HG02981 (cell line): ENCODE measurements around the gene DAP.
"Not testable (repeated sequence)": the region's sequence is repeated elsewhere in the genome, so short reads cannot be mapped to it uniquely, and the experiment has no call there.

ENCODE experiments used
- ATAC-seq: cut with Tn5 transposase; IDR thresholded peaks from one replicate; pipeline ENCODE4 v1.9.1; 2021; ENCODE audit warnings: mild to moderate bottlenecking, moderate library complexity; ENCODE audit not compliant: unreplicated experiment

DAP gene

DNA sequence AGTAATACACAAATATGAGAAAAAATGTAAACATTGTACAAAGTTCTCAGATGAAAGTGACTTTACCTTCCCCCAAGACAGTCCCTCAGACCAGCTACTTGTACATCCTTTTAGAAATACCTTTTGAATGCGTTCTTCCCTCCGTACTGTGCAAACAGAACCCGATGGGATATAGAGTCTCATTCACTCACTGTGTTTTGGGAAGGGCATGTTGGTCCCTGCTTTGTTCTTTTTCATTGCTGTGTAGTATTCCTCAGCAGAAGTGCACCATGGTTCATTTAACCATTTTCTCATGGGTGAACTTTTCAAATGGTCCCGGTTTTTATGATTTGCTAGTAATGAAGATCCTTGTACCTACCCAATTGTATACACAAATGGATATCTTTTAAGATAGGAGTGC lies 102.8 kb downstream of the DAP start:
- no peak for ATAC-seq

DNA sequence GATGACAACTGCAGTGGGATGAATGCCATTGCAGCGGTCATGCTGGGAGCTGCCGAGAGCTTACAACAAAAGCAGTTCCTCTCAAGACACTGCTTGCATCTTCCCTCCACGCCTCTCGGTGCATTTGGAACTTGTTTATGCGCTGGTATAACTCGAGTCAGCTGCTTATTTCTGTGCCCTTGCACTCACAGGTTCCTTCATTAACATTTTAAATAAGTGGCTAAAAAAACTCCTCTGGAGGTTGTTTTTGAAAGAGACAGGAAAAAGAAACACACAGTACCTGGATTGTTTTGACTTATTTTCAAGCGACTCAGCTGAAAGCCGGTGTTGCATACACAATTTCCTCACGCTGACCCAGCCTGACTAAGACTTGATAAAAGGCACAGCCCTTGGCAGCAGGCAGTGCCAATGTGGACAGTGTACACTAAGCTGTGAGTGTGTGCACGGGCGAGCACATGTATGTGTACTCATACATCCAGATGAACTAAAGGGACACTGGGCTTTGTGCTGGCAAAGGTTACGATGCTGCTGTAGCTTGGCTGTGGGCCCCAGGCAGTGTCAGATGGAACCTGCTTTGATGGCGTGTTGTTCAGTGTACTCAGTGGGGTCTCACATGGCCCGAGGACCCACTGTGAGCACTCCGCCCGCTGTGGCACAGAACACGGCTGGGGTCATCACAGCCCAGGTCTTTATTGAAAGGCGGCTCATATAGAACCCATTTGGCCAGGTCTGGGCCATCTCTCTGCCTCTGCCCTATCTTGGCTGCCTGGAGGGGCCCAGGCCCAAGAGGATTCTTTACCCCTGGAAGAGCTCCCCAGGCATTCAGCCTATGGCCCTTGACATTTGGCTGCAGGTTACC lies 104.8 kb downstream of the DAP start:
- no peak for ATAC-seq

DNA sequence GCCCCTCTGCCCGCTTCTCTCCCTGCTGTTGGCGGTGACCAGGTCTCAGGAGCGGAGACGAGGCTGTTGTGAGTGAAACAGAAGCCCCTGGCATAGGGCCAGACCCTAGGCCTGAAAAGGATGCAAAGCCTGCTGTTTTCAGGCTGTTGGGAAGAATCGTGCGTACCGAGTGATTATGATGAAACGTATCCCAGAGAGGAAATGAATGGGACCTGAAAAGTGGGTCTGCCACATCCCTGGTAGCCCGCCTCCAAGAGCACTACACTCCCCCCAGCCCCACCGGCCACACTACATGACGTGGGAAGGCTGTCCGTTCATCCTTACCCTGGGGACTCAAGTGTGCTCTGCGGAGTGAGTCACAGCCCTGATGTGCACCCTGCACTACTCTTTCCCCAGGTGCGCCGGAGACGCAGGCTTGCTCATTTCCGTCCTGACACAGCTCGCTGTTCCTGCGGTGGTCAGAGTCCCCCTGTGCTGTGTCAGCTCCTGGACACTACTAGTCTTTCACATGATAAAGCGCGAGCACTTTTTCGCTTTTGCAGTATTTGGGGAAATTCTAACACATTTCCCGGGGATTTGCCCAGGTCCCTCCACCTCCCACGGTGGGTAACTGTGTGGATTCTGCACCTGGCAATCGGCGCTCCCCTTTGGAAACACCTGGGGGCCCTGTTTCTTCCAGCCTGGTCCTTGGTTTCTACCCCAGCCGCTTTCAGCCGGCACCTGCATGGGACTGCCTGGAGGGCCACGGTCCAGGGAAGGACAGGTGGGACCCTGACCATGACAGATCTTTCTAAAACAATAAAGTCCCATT lies 105.7 kb downstream of the DAP start:
- no peak for ATAC-seq

DNA sequence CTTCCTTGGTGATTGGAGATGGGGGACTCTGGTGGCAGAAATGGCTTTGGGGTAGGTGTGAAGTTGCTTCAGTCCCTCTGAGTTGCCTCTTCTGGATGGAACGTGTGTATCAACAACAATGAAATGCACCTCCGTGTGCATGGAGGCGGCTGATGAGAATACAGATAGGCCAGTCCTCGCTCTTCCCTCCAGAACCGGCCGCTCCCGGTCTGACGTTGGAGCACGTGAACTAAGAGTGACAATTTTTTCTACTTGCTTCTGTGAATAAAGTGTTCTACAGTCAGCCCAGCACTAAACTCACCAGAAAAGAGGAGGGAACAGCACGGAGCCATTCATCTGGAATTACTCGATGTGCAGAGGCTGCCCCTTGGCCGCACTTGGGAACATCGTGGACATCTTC lies 106.5 kb downstream of the DAP start:
- ATAC-seq, result no peak

DNA sequence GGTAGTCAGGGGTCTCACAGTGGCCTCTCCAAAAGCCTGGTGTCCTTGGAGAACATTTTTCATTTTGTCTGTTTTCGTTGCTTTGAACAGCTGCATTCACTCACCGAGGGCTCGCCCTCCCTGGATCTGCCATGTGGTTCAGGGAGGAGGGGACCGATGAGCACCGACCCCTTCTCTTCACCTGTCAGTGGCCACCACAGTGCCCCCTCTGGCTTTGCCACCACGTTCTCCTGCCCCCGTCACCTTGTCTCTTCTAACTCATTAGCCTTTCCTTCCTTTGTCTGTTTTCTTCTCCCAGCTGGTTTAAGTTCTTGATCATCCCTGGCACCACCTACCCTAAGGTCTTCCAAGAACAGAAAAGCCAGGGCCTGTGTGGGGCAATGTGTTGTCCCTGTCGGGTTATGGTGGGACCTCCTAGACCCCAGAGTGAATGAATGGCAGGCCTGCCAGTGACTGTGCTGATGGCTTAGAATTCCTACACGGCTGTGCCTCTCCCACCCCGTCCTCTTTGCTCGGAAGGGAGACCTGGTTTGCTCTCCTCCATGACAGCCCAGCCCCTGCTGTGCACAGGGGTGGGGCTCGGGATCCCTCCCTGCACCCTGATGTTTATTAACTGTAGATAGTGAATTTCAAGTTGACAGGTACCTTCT lies 107.2 kb downstream of the DAP start:
- ATAC-seq, result no peak

DNA sequence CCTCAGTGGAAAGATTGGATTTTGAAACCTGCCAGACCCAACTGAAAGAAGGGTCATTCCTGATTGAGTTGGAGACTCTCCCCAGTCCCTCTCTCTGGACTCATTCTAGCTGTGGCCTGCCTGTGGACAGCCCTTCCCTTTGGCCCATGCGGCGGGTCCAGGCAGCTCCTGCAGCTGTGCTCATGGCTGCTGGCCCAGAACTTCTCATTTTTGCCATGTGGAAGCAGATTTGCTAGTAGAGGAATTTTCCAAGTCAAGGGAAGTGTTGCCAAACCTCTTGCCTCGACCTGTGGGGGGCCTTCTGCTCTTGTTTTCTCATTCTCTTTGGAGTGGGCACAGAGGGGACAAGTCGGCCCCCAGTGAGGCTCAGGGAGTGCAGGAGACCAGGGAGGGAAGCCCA lies 108.0 kb downstream of the DAP start:
- no peak for ATAC-seq

DNA sequence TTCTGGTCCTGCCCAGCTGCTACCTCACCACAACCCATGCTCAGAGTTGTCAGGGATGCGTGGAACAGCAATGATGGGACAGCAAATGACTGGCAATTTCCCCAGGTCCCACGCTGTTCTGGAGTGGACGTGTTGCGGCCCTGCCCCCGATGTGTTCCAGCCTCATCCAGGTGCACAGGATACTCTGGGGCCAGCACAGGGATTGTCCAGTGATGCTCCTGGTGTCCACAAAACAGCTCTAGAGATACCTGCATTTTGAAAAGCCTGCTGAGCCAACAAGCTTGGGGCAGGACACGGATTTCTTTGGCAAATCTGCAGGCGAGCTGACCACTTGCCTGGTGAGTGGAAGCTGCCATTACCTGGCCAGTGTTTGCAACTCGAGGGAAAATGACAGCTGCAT lies 108.4 kb downstream of the DAP start:
- ATAC-seq, result no peak

DNA sequence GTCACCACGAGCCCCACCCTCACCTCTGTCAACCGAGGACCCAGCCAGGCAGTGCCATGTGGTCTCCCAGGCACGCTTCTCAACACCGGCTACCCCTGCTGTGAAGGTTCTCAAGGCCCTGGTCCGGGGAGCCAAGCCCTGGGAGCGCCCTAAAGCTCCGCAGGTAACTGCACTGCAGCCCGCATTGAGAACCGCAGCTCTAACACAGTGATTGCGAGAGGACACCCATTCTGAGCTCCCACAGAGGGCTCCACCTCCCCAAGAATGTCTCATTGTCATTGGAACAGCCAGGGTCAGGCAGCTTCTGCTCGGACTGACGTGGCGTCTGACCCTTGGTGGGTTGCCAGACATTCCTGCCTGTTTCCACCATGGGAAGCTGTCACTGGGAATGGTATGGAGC lies 108.9 kb downstream of the DAP start:
- ATAC-seq, result no peak

DNA sequence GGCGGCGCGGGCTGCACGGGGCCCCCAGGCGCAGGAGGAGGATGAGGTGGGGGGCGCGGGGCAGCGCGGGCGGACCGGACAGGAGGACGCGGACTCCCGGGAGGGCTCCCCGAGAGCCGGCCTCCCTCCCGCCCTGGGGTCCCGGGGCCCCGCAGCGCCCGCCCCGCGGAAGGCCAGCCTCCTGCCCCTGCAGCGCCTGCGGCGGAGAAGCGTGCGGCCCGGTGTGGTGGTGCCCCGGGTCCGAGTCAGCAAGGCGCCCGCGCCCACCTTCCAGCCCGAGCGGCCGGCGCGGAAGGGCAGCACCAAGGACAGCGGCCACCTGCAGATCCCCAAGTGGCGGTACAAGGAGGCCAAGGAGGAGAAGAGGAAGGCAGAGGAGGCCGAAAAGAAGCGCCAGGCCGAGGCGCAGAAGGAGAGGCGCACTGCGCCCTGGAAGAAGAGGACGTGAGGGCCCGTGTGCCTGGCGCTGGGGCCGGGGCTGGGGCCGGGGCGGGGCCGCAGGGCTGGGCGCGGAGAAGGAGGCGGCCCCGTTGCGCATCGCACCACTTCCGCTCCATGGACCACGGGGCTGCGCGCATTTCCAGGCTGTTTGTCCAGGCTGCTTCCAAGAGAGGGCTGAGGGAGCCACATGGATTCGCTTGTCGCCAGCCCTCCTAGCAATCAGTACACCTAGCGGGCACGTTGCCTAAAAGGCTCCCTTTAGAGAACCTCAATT lies 111.2 kb downstream of the DAP start:
- ATAC-seq, result no peak

DNA sequence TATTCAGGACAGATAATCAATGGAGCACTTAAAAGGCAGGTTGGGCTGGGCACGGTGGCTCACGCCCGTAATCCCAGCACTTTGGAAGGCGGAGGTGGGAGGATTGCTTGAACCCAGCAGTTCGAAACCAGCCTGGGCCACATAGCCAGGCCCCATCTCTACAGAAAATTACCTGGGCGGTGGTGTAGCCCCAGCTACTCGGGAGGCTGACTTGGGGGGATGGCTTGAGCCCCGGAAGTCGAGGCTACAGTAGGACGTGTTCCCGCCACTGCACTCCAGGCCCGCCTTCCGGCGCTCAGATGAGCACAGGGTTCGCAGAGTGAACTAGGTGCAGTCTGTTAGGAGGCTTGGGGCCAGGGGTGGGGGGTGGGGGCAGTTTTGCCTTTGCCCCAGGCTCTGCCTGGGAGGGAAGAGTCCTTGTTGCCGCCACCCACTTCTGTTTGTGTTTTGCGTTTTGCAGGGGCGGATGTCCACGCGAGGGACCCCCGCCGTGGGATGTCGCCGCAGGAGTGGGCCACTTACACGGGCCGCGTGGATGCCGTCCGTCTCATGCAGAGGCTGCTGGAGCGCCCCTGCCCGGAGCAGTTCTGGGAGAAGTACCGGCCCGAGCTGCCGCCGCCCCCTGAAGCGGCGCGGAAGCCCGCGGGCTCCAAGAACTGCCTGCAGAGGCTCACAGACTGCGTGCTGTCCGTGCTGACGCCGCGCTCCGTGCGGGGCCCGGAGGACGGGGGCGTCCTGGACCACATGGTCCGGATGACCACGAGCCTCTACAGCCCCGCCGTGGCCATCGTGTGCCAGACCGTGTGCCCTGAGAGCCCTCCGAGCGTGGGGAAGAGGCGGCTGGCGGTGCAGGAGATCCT lies 112.0 kb downstream of the DAP start:
- no peak for ATAC-seq

DNA sequence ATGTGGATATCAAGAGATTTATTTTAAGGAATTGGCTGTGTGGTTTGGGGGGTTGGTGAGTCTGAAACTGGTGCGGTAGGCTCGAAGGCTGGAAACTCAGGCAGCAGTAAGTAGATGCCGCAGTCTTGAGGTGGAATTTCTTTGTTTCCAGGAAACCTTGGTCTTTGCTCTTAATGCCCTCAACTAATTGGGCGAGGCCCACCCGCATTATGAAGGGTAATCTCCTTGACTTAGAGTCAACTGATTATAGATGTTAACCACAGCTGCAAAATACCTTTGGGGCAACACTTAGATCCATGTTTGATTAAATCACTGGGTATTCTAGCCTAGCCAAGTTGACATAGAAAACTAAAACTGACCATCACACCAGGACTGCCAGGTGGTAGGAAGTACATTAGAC lies 113.4 kb downstream of the DAP start:
- no peak for ATAC-seq

DNA sequence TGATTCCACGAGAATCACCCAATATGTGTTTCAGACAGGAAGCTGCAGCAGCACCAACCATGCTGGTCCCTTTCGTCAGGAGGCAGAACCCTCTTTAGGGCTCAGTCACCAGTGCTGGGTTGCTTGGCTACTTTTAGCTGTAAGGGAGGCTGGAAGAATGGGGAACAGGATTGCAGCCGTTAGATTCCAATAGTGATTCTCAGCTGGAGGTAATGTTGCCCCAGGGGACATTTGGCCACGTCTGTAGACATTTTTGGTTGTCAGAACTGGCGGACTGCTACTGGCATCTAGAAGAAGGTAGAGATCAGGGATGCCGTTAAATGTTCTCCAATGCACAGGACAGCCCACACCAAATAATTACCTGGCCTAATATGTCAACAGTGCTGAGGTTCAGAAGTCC lies 115.4 kb downstream of the DAP start:
- ATAC-seq, result no peak

DNA sequence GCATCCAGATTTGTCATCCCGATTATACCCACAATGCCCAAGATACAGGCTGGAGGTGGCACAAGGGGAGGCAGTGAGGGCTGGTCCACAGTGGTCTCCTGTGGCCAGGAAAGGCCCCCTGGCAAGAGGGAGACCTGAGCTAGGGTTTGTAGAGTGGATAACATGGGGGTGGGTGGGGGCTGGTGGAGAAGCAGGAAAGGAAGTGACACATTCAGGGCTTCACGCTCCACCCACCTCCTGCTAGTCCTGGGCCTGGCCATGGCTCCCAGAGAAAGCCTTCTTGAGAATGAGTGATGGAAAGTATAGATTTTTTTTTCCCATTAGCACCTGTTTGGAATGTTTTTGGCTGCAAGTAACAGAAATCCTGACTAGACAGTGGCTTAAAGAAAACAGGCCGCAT lies 115.9 kb downstream of the DAP start:
- ATAC-seq, result no peak

DNA sequence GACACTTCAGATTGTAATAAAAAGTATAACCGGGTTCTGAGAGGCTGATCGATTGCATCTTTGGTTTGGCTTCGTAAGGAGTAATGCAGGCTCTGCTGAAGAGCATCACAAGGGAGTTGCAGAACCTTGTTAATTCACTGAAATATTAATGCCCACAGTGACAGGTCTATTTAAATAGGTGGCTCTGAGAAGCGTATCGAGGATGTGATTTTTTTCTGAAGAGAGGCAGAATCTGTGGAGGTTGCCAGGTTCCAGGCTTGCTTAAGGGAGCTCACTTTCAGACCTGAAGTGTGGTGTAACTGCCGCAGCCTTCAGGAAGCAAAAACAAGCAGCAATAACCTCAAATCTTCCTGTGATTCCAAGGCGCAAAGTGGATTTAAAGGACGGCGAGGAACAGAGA lies 116.8 kb downstream of the DAP start:
- no peak for ATAC-seq

DNA sequence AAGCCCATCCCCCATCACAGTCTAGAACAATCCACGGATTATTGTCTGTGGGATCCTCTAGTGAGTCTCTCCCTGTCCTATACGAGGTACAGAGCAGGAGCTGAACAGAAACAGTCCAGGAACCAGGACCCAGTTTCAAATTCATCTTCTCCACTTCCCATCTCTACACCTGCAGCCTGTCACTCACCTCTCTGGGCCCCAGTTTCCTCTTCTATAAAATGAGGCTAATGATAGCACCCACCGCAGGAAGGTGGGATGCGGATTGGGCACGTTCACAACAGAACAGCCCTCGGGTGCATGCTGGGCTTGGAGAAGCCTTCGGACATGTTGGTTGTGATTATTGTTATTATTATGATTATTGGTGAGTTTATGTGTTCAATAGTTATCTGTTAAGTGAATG lies 118.7 kb downstream of the DAP start:
- no peak for ATAC-seq

DNA sequence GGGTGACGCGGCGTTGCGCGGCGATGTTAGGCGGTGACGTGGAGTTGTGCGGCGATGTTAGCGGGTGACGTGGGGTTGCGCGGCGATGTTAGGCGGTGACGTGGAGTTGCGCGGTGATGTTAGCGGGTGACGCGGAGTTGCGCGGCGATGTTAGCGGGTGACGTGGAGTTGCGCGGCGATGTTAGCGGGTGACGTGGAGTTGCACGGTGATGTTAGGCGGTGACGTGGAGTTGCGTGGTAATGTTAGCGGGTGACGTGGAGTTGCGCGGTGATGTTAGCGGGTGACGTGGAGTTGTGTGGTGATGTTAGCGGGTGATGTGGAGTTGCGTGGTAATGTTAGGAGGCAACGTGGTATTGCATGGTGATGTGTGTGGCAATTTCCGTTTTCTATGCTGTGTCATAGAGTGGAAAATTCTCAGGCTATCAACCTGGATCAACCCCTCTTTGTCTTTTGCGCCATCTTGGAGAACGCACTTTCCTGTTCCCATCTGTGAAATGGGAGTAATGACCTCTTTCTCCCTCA lies 121.1 kb downstream of the DAP start:
- no peak for ATAC-seq

DNA sequence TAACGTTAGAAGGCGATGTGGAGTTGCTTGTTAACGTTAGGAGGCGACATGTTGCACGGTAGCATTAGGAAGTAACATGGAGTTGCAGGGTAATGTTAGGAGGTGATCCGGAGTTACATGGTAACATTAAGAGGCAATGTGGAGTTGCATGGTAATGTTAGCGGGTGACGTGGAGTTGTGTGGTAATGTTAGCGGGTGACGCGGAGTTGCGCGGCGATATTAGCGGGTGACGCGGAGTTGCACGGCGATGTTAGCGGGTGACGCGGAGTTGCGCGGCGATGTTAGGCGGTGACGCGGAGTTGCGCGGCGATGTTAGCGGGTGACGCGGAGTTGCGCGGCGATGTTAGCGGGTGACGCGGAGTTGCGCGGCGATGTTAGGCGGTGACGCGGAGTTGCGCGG lies 122.3 kb downstream of the DAP start:
- not testable (repeated sequence) for ATAC-seq

DNA sequence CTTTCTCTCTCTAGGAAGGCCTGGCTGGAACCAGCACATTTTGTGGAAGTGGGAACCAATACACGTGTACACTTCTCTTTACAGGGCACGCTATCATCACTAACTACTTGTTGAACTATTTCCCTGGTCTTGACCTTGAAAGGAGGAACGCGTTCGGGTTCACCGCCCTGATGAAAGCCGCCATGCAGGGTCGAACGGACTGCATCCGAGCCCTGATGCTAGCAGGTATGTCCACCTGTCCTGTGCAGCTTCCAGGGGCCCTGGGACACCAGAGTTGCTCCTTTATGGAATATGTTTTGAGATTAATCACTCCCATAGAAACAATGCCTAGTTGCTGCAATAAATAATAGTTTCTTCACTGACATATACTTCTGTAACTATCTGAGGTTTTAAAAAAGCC lies 123.1 kb downstream of the DAP start:
- no peak for ATAC-seq

DNA sequence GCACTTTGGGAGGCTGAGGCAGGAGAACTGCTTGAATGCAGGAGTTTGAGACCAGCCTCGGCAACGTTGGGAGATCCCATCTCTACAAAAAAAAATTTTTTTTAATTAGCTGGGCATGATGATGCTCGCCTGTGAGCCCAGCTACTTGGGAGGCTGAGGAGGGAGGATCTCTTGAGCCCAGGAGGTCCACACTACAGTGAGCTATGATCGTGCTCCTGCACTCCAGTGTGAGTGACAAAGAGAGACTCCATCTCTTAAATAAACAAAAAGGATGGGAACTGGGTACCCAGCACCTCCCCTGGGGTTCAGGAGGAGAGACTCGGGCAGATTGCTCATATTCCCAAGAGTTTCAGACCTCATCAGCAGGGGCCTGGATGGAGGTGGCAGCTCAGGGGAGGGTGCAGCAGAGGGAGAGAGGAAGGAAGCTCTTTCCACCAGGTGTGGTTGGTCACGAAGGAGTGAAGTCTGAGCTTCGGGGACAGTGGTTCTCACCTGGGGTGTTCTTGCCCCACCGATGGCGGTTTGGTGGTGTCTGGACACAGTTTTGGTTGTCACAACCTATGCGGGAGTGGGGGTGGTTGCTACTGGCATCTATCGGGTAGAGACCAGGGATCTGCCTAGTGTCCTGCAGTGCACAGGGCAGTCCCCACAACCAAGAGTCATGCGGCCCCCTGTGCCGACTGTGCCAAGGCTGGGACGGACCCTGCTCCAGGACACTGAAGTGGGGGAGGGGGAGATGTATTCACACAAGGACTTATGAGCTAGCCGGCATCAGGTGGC lies 124.5 kb downstream of the DAP start:
- no peak for ATAC-seq
